Measurements from ENCODE around the gene DDR2. TPM values are rescaled to one million over a fixed set of nuclear protein-coding genes. Genes with fewer than 3 reads are reported as not detected.
"Not testable (repeated sequence)": the region's sequence is repeated elsewhere in the genome, so short reads cannot be mapped to it uniquely, and the experiment has no call there.

The DDR2 gene
- 2.4 TPM for total RNA-seq
- polyA plus RNA-seq = 2.1 TPM
- long read RNA-seq, donor 1 = 0 reads
- long read RNA-seq, donor 2, partial matches to known transcripts = 0 of 1 reads
- long read RNA-seq, donor 2, other reads (novel, unspliced or antisense) = 0 of 1 reads
- long read RNA-seq, donor 3 = 0 reads
- long read RNA-seq, donor 4 = 0 reads
- long read RNA-seq, donor 5, partial matches to known transcripts = 0 of 1 reads
- long read RNA-seq, donor 5, other reads (novel, unspliced or antisense) = 0 of 1 reads
- long read RNA-seq, donor 6 = 0 reads
- long read RNA-seq, donor 7 = 0 reads
- long read RNA-seq, donor 8 = 0 reads
- long read RNA-seq, donor 9 = 0 reads
- long read RNA-seq, donor 10 = 0 reads

GRCh38 chr1:162632217-162632666 lies at the start of gene DDR2:
DDR2 (plus strand) TSS chr1:162632464; CDS start chr1:162719064, 86,600 bp downstream.
- Histone ChIP-seq H3K4me1 (ENCODE audit: control insufficient read depth in 2 of 2, insufficient read depth in 2 of 2, low read length in 2 of 2) (no peaks in the 10 kb centered on the region), H3K36me3 (ENCODE audit: control insufficient read depth in 2 of 2, insufficient read depth in 2 of 2, low read length in 1 of 2) (no peaks in the 10 kb centered on the region), H3K4me3 (ENCODE audit: low read length in 2 of 2) (no peak within 1 kb of the TSS), H3K9me3 (ENCODE audit: control insufficient read depth in 2 of 2, insufficient read depth in 1 of 2, low read length in 1 of 2) (no peaks in the 10 kb centered on the region), H3K27me3 (ENCODE audit: control insufficient read depth in 2 of 2, insufficient read depth in 1 of 2, low read length in 1 of 2) (no peaks in the 10 kb centered on the region), H3K27ac (ENCODE audit: low read depth in 1 of 2, low read length in 1 of 2) (peak within 1 kb of the TSS in 1 of 2 donors; percentile 37)
- no peak for DNase-seq (ENCODE audit: low read depth in 6 of 9, low spot score in 9 of 9)
- 90% methylated on average over 4 of the region's 4 CpGs for WGBS

- WGBS = 94% methylated on average over 6 of the region's 6 CpGs
- not testable (repeated sequence) for H3K27ac ChIP-seq (ENCODE audit: low read depth in 1 of 2, low read length in 1 of 2); H3K27me3 ChIP-seq (ENCODE audit: control insufficient read depth in 2 of 2, insufficient read depth in 1 of 2, low read length in 1 of 2); DNase-seq (ENCODE audit: low read depth in 6 of 9, low spot score in 9 of 9); H3K4me1 ChIP-seq (ENCODE audit: control insufficient read depth in 2 of 2, insufficient read depth in 2 of 2, low read length in 2 of 2); H3K9me3 ChIP-seq (ENCODE audit: control insufficient read depth in 2 of 2, insufficient read depth in 1 of 2, low read length in 1 of 2); H3K4me3 ChIP-seq (ENCODE audit: low read length in 2 of 2); H3K36me3 ChIP-seq (ENCODE audit: control insufficient read depth in 2 of 2, insufficient read depth in 2 of 2, low read length in 1 of 2)
Measured at GRCh38 chr1:162582901-162583300, 49.4 kb upstream of the DDR2 start.

GRCh38 chr1:162585101-162585500 lies 47.2 kb upstream of the DDR2 start:
- WGBS = 99% methylated on average over 4 of the region's 4 CpGs
- DNase-seq (ENCODE audit: low read depth in 6 of 9, low spot score in 9 of 9); H3K27me3 ChIP-seq (ENCODE audit: control insufficient read depth in 2 of 2, insufficient read depth in 1 of 2, low read length in 1 of 2); H3K4me3 ChIP-seq (ENCODE audit: low read length in 2 of 2); H3K36me3 ChIP-seq (ENCODE audit: control insufficient read depth in 2 of 2, insufficient read depth in 2 of 2, low read length in 1 of 2); H3K27ac ChIP-seq (ENCODE audit: low read depth in 1 of 2, low read length in 1 of 2); H3K4me1 ChIP-seq (ENCODE audit: control insufficient read depth in 2 of 2, insufficient read depth in 2 of 2, low read length in 2 of 2); H3K9me3 ChIP-seq (ENCODE audit: control insufficient read depth in 2 of 2, insufficient read depth in 1 of 2, low read length in 1 of 2): not testable (repeated sequence)

- H3K27ac ChIP-seq (ENCODE audit: low read depth in 1 of 2, low read length in 1 of 2) = no peak overlapping the region
- no peaks in the 10 kb centered on the region for H3K36me3 ChIP-seq (ENCODE audit: control insufficient read depth in 2 of 2, insufficient read depth in 2 of 2, low read length in 1 of 2)
- WGBS = 96% methylated on average over 6 of the region's 6 CpGs
- no peaks in the 10 kb centered on the region for H3K9me3 ChIP-seq (ENCODE audit: control insufficient read depth in 2 of 2, insufficient read depth in 1 of 2, low read length in 1 of 2)
- DNase-seq (ENCODE audit: low read depth in 6 of 9, low spot score in 9 of 9) = peak in 1 of 9 donors; percentile 9
- no peak overlapping the region for H3K4me3 ChIP-seq (ENCODE audit: low read length in 2 of 2)
- H3K4me1 ChIP-seq (ENCODE audit: control insufficient read depth in 2 of 2, insufficient read depth in 2 of 2, low read length in 2 of 2) = no peaks in the 10 kb centered on the region
- H3K27me3 ChIP-seq (ENCODE audit: control insufficient read depth in 2 of 2, insufficient read depth in 1 of 2, low read length in 1 of 2) = no peaks in the 10 kb centered on the region
Measured at GRCh38 chr1:162587347-162587746, 44.9 kb upstream of the DDR2 start.

- no peaks in the 10 kb centered on the region for H3K27me3 ChIP-seq (ENCODE audit: control insufficient read depth in 2 of 2, insufficient read depth in 1 of 2, low read length in 1 of 2)
- H3K27ac ChIP-seq (ENCODE audit: low read depth in 1 of 2, low read length in 1 of 2) = no peak overlapping the region
- WGBS = 98% methylated on average over 5 of the region's 5 CpGs
- no peak overlapping the region for H3K4me3 ChIP-seq (ENCODE audit: low read length in 2 of 2)
- H3K9me3 ChIP-seq (ENCODE audit: control insufficient read depth in 2 of 2, insufficient read depth in 1 of 2, low read length in 1 of 2) = no peaks in the 10 kb centered on the region
- no peaks in the 10 kb centered on the region for H3K4me1 ChIP-seq (ENCODE audit: control insufficient read depth in 2 of 2, insufficient read depth in 2 of 2, low read length in 2 of 2)
- H3K36me3 ChIP-seq (ENCODE audit: control insufficient read depth in 2 of 2, insufficient read depth in 2 of 2, low read length in 1 of 2) = no peaks in the 10 kb centered on the region
- DNase-seq (ENCODE audit: low read depth in 6 of 9, low spot score in 9 of 9) = no peak
Measured at GRCh38 chr1:162587761-162588260, 44.5 kb upstream of the DDR2 start.

GRCh38 chr1:162590101-162590500 lies 42.2 kb upstream of the DDR2 start:
- 97% methylated on average over 3 of the region's 3 CpGs for WGBS
- Histone ChIP-seq H3K4me3 (ENCODE audit: low read length in 2 of 2) (no peak overlapping the region), H3K27ac (ENCODE audit: low read depth in 1 of 2, low read length in 1 of 2) (no peak overlapping the region), H3K9me3 (ENCODE audit: control insufficient read depth in 2 of 2, insufficient read depth in 1 of 2, low read length in 1 of 2) (no peaks in the 10 kb centered on the region), H3K4me1 (ENCODE audit: control insufficient read depth in 2 of 2, insufficient read depth in 2 of 2, low read length in 2 of 2) (no peaks in the 10 kb centered on the region), H3K27me3 (ENCODE audit: control insufficient read depth in 2 of 2, insufficient read depth in 1 of 2, low read length in 1 of 2) (no peaks in the 10 kb centered on the region), H3K36me3 (ENCODE audit: control insufficient read depth in 2 of 2, insufficient read depth in 2 of 2, low read length in 1 of 2) (no peaks in the 10 kb centered on the region)
- no peak for DNase-seq (ENCODE audit: low read depth in 6 of 9, low spot score in 9 of 9)

- Histone ChIP-seq H3K4me1 (ENCODE audit: control insufficient read depth in 2 of 2, insufficient read depth in 2 of 2, low read length in 2 of 2) (no peaks in the 10 kb centered on the region), H3K36me3 (ENCODE audit: control insufficient read depth in 2 of 2, insufficient read depth in 2 of 2, low read length in 1 of 2) (no peaks in the 10 kb centered on the region), H3K27ac (ENCODE audit: low read depth in 1 of 2, low read length in 1 of 2) (no peak overlapping the region), H3K9me3 (ENCODE audit: control insufficient read depth in 2 of 2, insufficient read depth in 1 of 2, low read length in 1 of 2) (no peaks in the 10 kb centered on the region), H3K4me3 (ENCODE audit: low read length in 2 of 2) (no peak overlapping the region), H3K27me3 (ENCODE audit: control insufficient read depth in 2 of 2, insufficient read depth in 1 of 2, low read length in 1 of 2) (no peaks in the 10 kb centered on the region)
- DNase-seq (ENCODE audit: low read depth in 6 of 9, low spot score in 9 of 9) = no peak
- 97% methylated on average over 2 of the region's 2 CpGs for WGBS
Measured at GRCh38 chr1:162590686-162591085, 41.6 kb upstream of the DDR2 start.

GRCh38 chr1:162596514-162597170 lies 35.6 kb upstream of the DDR2 start:
- H3K4me3 ChIP-seq (ENCODE audit: low read length in 2 of 2) = no peak overlapping the region
- no peaks in the 10 kb centered on the region for H3K36me3 ChIP-seq (ENCODE audit: control insufficient read depth in 2 of 2, insufficient read depth in 2 of 2, low read length in 1 of 2)
- no peaks in the 10 kb centered on the region for H3K4me1 ChIP-seq (ENCODE audit: control insufficient read depth in 2 of 2, insufficient read depth in 2 of 2, low read length in 2 of 2)
- H3K27ac ChIP-seq (ENCODE audit: low read depth in 1 of 2, low read length in 1 of 2) = no peak overlapping the region
- no peaks in the 10 kb centered on the region for H3K9me3 ChIP-seq (ENCODE audit: control insufficient read depth in 2 of 2, insufficient read depth in 1 of 2, low read length in 1 of 2)
- H3K27me3 ChIP-seq (ENCODE audit: control insufficient read depth in 2 of 2, insufficient read depth in 1 of 2, low read length in 1 of 2) = no peaks in the 10 kb centered on the region
- WGBS = 97% methylated on average over 2 of the region's 2 CpGs
- DNase-seq (ENCODE audit: low read depth in 6 of 9, low spot score in 9 of 9) = no peak

- no peak overlapping the region for H3K27ac ChIP-seq (ENCODE audit: low read depth in 1 of 2, low read length in 1 of 2)
- no peaks in the 10 kb centered on the region for H3K36me3 ChIP-seq (ENCODE audit: control insufficient read depth in 2 of 2, insufficient read depth in 2 of 2, low read length in 1 of 2)
- H3K9me3 ChIP-seq (ENCODE audit: control insufficient read depth in 2 of 2, insufficient read depth in 1 of 2, low read length in 1 of 2) = no peaks in the 10 kb centered on the region
- no peaks in the 10 kb centered on the region for H3K4me1 ChIP-seq (ENCODE audit: control insufficient read depth in 2 of 2, insufficient read depth in 2 of 2, low read length in 2 of 2)
- no peaks in the 10 kb centered on the region for H3K27me3 ChIP-seq (ENCODE audit: control insufficient read depth in 2 of 2, insufficient read depth in 1 of 2, low read length in 1 of 2)
- H3K4me3 ChIP-seq (ENCODE audit: low read length in 2 of 2) = no peak overlapping the region
- 95% methylated on average over 1 of the region's 1 CpG for WGBS
- DNase-seq (ENCODE audit: low read depth in 6 of 9, low spot score in 9 of 9) = no peak
Measured at GRCh38 chr1:162599451-162599850, 32.8 kb upstream of the DDR2 start.
